Caco-2 (cell line): Measurements from ENCODE around the gene TMEM9. TPM values are rescaled to one million over a fixed set of nuclear protein-coding genes. Genes with fewer than 3 reads are reported as not detected.

Experiments
- BruUV-seq: library from RNA; stranded (reverse); fragments of 400-500 nt; replicated peaks from 2 replicates; lab custom pipeline; 2021; lab: Mats Ljungman, UMichigan
- CTCF ChIA-PET: fragments of 300-600 bp; sonication (Branson Sonifier 250); formaldehyde crosslinking; loops from one replicate; lab custom pipeline; 2022; ENCODE audit warnings: antibody characterized with exemption; lab: Charles Lee
- POLR2A ChIA-PET: fragments of 300-600 bp; sonication (Branson Sonifier 250); formaldehyde crosslinking; loops from one replicate; lab custom pipeline; 2022; ENCODE audit warnings: antibody characterized with exemption; lab: Charles Lee
- DNase-seq, 2 experiments: peaks; one replicate each; pipeline versions ENCODE4 v3.0.0 to v3.0.0-alpha.2; 2020 to 2022
- H3K27me3 ChIP-seq: replicated peaks from 2 replicates; pipeline ENCODE4 v1.6.0; 2011; ENCODE audit warnings: low read length; ENCODE audit not compliant: control insufficient read depth, insufficient read depth
- H3K36me3 ChIP-seq: 2 replicates; pipeline ENCODE4 v1.5.1; 2011; ENCODE audit warnings: low read length; ENCODE audit not compliant: control insufficient read depth, insufficient read depth
- H3K4me1 ChIP-seq: fragments of 250-450 bp; sonication (Bioruptor Pico); 2 replicates; pipeline ENCODE4 v1.5.1; 2020; ENCODE audit warnings: mild to moderate bottlenecking
- H3K4me3 ChIP-seq: 2 replicates; pipeline ENCODE4 v1.5.1; 2011; ENCODE audit warnings: low read depth, mild to moderate bottlenecking, control low read depth, low read length
- H3K9me3 ChIP-seq: fragments of 250-450 bp; sonication (Bioruptor Pico); 2 replicates; pipeline ENCODE4 v1.5.1; 2020; ENCODE audit warnings: mild to moderate bottlenecking, moderate library complexity
- H3K27ac Mint-ChIP-seq: one replicate; pipeline ENCODE4 v1.8.0; 2022; ENCODE audit warnings: mixed read lengths; ENCODE audit not compliant: unreplicated experiment
- H3K27me3 Mint-ChIP-seq: one replicate; pipeline ENCODE4 v1.8.0; 2022; ENCODE audit warnings: mixed read lengths; ENCODE audit not compliant: insufficient read depth, unreplicated experiment
- H3K36me3 Mint-ChIP-seq: one replicate; pipeline ENCODE4 v1.8.0; 2022; ENCODE audit warnings: mild to moderate bottlenecking, mixed read lengths; ENCODE audit not compliant: insufficient read depth, unreplicated experiment
- H3K4me1 Mint-ChIP-seq: one replicate; pipeline ENCODE4 v1.8.0; 2022; ENCODE audit warnings: low read depth, mixed read lengths; ENCODE audit not compliant: unreplicated experiment
- H3K4me3 Mint-ChIP-seq: one replicate; pipeline ENCODE4 v1.8.0; 2022; ENCODE audit warnings: mild to moderate bottlenecking, moderate library complexity, mixed read lengths; ENCODE audit not compliant: unreplicated experiment
- H3K9me3 Mint-ChIP-seq: one replicate; pipeline ENCODE4 v1.8.0; 2022; ENCODE audit warnings: mixed read lengths; ENCODE audit not compliant: unreplicated experiment
- CTCF ChIP-seq, 2 experiments: fragments of 200-600 bp in 1 of 2; IDR thresholded peaks; 1 replicate in 1 of 2; 2 replicates in 1 of 2; pipeline versions ENCODE4 v1.5.1 to v1.8.0; 2011 to 2022; ENCODE audit warnings: antibody characterized with exemption in 1 of 2, control low read depth in 1 of 2, inconsistent platforms in 1 of 2, low read depth in 1 of 2, low read length in 1 of 2, mild to moderate bottlenecking in 1 of 2, moderate library complexity in 1 of 2; ENCODE audit not compliant: insufficient read depth in 1 of 2, severe bottlenecking in 1 of 2, unreplicated experiment in 1 of 2
- intact Hi-C: fragments of 100-400 bp; cut with micrococcal nuclease; formaldehyde crosslinking; loops from one replicate; pipeline ENCODE4 v1.10.0; 2022; ENCODE audit not compliant: unreplicated experiment
- total RNA-seq: library from RNA; stranded (reverse); gene quantifications from 2 replicates; pipeline ENCODE4 v1.2.3, GENCODE V29; 2022

TMEM9 gene
- total RNA-seq, 1 experiment from 2014 or later, result 125 TPM

GRCh38 chr1:201088395-201088794 lies 65.9 kb downstream of the TMEM9 start:
- DNase-seq, result no peak
- BruUV-seq, result no TSS peak
- H3K9me3 ChIP-seq, result no peaks in the 10 kb centered on the region
- Mint-ChIP-seq H3K36me3 (no peaks in the 10 kb centered on the region), H3K9me3 (no peaks in the 10 kb centered on the region), H3K27me3 (no peaks in the 10 kb centered on the region), H3K4me1 (peaks cover 4% of the 10 kb centered on the region), H3K27ac (no peak overlapping the region), H3K4me3 (no peak overlapping the region)
- H3K27me3 ChIP-seq, result no peaks in the 10 kb centered on the region
- H3K4me1 ChIP-seq, result no peaks in the 10 kb centered on the region
- ChIA-PET CTCF (no interaction called here), POLR2A (no interaction called here)
- intact Hi-C loops, result no loop called here
- no peak for TF ChIP-seq CTCF (IDR thresholded peaks at IDR 0.05; ENCODE audit: insufficient read depth in 1 of 2, low read depth in 1 of 2, low read length in 1 of 2, severe bottlenecking in 1 of 2, unreplicated experiment in 1 of 2)
- no peaks in the 10 kb centered on the region for H3K36me3 ChIP-seq
- no peak overlapping the region for H3K4me3 ChIP-seq

- Mint-ChIP-seq H3K4me1 (peaks cover 11% of the 10 kb centered on the region), H3K27me3 (no peaks in the 10 kb centered on the region), H3K4me3 (no peak overlapping the region), H3K36me3 (no peaks in the 10 kb centered on the region), H3K9me3 (no peaks in the 10 kb centered on the region), H3K27ac (no peak overlapping the region)
- H3K4me1 ChIP-seq, result no peaks in the 10 kb centered on the region
- no peaks in the 10 kb centered on the region for H3K9me3 ChIP-seq
- intact Hi-C loops, result loop anchor here (1.0 to 2.0 kb wide), 2 partner anchors 28 to 137 kb away; no protein-coding TSS in a partner anchor
- H3K27me3 ChIP-seq, result no peaks in the 10 kb centered on the region
- peak; percentile 76 to 86 for TF ChIP-seq CTCF (IDR thresholded peaks at IDR 0.05; ENCODE audit: insufficient read depth in 1 of 2, low read depth in 1 of 2, low read length in 1 of 2, severe bottlenecking in 1 of 2, unreplicated experiment in 1 of 2)
- ChIA-PET POLR2A (interaction anchor here (1.2 kb wide), 1 partner anchor 10 kb away, joined by 3 read pairs; no protein-coding TSS in a partner anchor), CTCF (interaction anchor here (0.6 to 1.7 kb wide), 16 partner anchors 11 to 471 kb away, joined by 3 to 15 read pairs (median 4); no protein-coding TSS in a partner anchor)
- no peak overlapping the region for H3K4me3 ChIP-seq
- BruUV-seq, result no TSS peak
- peak; percentile 65 to 76 for DNase-seq
- no peaks in the 10 kb centered on the region for H3K36me3 ChIP-seq
Observed at GRCh38 chr1:201085902-201086735, 68.2 kb downstream of the TMEM9 start.

Other genes with a start within 250 kb of the TMEM9 start
- 2.4 and 2.6 TPM in 2 replicates for gene KIF21B, start 130.8 kb downstream of the TMEM9 start, total RNA-seq
- gene CACNA1S, start 42.0 kb downstream of the TMEM9 start, total RNA-seq, result 0.07 TPM in 2 replicates
- gene ASCL5, start 27.3 kb downstream of the TMEM9 start, total RNA-seq, result 0.26 and 0.48 TPM in 2 replicates
- 0.23 TPM in 1 of 2 replicates, not detected in the other for gene IGFN1, start 36.4 kb upstream of the TMEM9 start, total RNA-seq
- 0.05 TPM in 1 of 2 replicates, not detected in the other for gene PKP1, start 129.0 kb upstream of the TMEM9 start, total RNA-seq
- gene TNNT2, start 223.2 kb upstream of the TMEM9 start, total RNA-seq, result 5.9 and 7.3 TPM in 2 replicates
- 77.2 and 80.5 TPM in 2 replicates for gene LAD1, start 244.8 kb upstream of the TMEM9 start, total RNA-seq